Mesenteric fat pad (tissue), 1 donor: ENCODE results near the gene NDUFS8. TPM values are rescaled to one million over a fixed set of nuclear protein-coding genes. Genes with fewer than 3 reads are reported as not detected.
A peak's percentile ranks its signal among the peaks of the same experiment; 100 is the strongest.

ENCODE experiments used
- DNase-seq: peaks from one replicate; pipeline ENCODE4 v3.0.0-alpha.2; 2020; ENCODE audit warnings: low spot score
- total RNA-seq: library from RNA; stranded (reverse); fragmentation: NEBNext Ultra II Directional; extraction: Animal tissue kit (Norgen Biotek cat#: 25700); gene quantifications from one replicate; pipeline ENCODE4 v1.2.1, GENCODE V29; 2021
- donor health status: DM: yes; HTN: yes; CAD: no.

NDUFS8 gene
- total RNA-seq, 1 donor from 2014 or later: 134 TPM

DNA sequence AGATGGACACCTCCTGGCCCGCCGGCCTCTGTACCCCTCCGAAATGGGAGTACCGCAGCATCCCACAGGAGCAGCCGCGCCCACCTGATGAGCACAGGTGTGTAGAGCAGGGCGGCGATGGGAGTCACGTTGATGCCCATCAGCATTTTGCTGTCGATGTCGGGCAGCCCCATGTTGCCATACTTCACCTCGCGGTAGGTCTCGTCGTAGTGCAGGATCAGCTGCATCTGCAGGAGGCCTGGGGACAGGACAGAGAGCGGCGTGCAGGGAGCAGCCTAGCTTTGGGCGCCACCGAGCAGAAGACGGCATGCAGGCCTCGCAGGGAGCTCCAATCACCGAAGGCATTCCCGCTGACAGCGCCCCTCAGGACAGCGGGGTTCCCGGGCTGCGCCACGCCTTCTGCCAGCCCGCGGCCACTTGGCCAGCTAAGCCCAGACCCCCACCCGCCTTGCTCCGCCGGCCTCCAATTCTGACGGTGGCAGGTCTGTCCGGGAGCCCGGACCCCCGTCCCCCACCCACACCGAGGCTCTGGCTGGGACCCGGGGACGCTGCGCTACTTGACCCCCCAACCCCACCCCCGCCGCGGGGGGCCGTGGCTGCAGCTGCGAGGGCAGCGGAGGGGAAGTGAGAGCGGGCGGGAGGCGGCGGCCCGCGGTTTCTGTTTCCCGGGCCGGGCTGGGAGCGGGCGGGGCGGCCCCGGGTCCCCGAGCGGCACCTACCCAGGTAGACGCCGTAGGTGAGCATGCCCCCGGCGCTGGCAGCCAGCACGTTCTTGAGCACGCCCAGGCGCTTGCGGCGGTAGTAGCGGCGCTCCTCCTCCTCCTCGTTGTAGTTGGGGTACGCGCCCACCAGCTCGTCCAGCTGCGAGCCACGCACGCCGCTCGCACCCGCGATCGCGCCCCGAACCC lies 27.3 kb upstream of the NDUFS8 start:
- DNase-seq: no peak

- peak; percentile 96 for DNase-seq
These were observed 26.5 kb upstream of the NDUFS8 start, which contains the start of gene UNC93B1 for GRCh38 chr11:68003846-68004550. UNC93B1 (minus strand) TSS chr11:68004097; CDS start chr11:68004043, 54 bp downstream.

DNA sequence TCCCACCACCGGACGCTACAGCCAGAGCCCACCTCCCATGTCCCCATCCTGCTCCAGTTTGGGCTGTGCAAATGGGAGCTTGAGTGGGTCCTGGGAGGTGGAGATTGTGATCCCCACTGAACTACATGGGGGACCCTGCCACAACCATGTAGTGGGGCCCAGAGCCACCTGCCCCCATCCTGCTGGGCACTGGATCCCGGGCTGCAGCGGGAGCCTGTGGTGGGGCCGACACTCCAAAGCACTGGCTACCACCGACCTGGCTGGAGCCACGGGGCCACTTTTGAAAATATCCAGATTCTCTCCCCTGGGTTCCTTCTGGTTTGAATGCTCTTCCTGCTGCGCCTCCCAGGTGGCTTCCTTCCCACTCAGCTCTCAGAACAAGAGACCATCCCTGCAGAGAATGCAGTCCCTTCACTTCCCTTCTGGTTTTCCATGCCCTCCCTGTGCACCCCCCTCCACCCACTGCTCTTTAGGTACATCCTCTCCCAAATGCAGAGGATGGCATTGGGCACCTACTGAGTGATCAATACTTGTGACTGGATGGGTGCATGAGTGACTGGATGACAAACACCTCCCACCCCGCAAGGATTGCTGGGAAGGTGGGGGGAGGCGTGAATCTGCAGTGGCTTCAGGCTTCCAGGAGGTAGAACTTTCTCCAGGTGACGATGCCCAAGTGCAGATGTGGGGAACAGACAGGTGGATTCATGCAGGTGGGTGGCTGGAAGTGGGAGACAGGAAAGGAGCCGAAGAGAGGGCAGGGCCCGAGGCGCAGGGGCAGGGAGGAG lies 25.7 kb upstream of the NDUFS8 start:
- DNase-seq: no peak

GRCh38 chr11:68006606-68007166 lies 23.8 kb upstream of the NDUFS8 start:
- DNase-seq: no peak

GRCh38 chr11:68007498-68008380 lies 22.7 kb upstream of the NDUFS8 start:
- no peak for DNase-seq

- no peak for DNase-seq
These were observed 21.8 kb upstream of the NDUFS8 start for GRCh38 chr11:68008381-68009337.

DNA sequence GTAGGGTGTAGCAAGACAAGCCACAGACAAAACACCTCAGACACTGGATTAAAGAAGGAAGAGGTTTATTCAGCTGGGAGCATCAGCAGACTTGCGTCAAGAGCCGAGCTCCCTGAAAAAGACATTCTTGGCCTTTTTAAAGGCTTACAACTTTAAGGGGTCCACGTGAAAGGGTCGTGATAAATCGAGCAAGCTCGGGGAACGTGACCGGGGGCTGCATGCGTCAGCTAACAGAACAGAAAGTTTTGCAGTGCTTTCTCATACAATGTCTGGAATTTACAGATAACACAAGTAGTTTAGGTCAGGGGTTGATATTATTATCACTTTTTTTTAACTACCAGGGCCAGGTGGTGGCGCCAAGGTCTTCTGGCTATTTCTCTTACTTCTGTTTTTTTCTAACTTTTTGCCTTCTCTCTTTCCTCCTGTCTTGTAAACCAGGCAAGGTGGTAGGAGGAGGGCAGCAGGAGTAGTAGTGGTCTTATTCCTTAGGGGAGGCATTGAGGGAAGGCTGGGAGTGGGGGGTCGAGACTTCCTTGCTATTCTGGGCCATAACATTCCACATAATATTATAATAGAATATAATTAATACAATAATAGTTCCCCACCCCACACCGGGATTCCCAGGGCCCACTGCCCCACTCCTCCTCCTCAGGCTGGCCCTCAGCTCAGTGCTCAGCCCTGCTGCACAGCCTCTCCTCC lies 20.9 kb upstream of the NDUFS8 start:
- DNase-seq: no peak

DNA sequence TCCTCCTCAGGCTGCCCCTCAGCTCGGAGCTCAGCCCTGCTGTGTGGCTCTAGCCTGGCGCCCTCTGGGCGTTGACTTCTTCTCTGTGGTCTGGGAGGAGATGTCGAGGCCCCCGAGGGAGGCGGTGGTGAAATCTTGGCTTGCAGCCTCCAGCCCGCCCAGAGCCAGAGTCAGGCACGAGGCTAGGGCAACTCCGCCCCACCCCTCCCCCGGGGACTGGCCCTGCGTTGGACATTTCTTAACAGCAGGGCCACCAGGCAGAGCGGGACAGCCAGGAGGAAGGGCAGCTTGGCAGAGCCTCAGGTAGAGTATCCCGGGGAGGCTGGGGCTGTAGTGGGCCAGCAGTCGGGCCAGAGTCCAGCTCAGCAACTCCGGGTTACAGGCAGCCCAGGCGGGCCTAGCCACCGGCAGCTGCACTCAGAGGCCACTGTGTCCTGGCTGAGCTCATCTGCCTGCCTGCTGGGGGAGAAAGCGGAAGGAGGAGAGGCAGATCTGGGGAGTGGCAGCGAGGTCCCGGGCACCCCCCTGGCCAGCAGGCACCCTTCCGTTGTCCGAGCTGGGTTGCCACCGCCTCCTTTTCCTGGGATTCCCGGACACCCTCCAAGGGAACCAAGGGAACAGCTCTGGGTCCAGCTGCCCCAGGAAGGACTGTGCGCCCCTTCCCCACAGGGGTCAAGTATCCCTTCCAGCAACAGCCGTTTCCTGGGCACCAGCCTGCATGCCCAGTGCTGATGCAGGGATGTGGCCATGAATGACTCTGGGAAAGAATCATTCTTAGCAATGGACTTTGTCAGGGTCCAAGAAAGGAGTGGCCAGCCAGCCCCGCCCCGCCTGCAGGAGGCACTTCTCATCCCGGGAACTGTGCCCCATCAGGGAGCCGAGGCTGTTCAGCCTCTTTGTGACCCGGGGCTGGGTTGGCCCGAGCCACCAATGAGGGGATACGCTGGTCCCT lies 20.1 kb upstream of the NDUFS8 start, which contains the start of gene ALDH3B1:
Gene ALDH3B1 (plus strand): TSS at position 238 of the 952 bp plus-strand sequence. CDS start 4,971 bp downstream, outside the sequence.
- peak; percentile 97 for DNase-seq

- no peak for DNase-seq
These were observed 19.2 kb upstream of the NDUFS8 start for GRCh38 chr11:68011051-68011943.

DNA sequence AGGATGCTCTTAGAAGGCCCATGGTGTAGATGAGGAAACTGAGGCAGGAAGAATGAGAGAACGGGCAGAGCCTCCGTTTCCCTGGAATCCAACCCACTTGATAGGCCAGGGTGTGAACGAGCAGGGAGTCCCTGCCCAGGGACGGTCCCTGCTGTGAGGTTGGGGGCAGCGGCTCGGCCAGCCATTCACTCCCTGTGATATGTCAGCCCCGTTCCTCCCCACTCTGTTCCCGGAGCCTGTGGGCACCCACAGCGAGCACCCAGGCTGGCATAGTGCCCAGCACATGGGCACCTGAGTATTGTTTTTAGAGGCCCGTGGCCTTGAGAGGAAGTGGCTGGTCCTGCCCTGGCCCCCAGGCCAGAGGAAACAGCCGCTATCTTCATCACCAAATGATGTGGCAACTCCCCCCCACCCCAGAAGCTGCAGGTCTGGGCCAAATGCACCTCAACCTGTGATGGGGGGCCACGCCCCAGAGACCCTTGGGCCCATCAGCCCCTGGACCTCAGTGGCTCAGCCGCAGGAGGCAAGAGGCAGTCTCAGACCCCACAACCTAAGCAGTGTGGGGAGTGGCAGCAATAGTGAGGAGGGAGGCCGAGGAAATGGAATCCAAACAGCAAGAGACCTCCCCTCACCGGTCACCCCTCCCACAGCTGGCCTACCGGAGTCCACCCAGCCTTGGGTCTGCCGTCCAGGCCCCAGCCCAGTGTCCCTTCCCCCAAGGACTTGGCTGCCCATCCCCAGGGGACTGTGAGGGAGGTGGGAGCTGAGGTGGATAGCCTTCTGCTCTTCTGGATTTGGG lies 18.2 kb upstream of the NDUFS8 start:
- DNase-seq: no peak

DNA sequence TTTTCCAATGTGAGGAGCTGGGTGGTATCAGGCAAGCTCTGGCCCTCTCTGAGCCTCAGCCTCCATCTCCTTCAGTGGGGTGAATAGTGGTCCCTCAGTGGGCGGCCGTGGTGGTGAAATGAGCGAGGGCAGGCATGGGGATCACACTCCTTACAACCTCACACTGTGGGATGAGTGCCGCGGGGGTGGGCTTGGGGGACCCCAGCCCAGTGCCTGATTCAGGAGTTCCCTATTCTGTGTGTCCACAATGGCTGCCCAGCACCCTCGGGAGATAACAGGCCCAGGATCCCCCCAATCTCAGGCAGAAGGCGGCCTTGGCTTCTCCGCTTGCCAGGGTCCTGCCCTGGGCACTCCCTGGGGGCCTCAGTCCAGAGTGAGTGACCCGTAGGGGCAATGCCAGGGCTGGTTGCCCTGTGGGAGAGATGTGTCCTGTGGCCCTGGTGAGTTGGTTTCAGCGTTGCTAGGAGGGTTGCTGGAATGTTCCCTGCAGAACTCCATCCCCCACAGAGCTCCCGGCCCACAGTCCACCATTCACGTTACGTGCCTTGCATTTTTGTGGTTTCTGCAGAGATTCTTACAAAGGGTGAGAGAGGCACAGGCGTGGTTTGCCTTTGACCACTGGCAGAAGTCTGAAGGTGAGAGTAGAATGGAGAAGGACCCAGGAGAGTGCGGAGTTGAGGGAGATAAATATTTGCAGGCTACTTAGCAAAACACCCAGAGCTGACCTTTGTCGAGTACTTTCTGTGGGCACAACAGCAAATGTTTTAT lies 17.5 kb upstream of the NDUFS8 start:
- no peak for DNase-seq

DNA sequence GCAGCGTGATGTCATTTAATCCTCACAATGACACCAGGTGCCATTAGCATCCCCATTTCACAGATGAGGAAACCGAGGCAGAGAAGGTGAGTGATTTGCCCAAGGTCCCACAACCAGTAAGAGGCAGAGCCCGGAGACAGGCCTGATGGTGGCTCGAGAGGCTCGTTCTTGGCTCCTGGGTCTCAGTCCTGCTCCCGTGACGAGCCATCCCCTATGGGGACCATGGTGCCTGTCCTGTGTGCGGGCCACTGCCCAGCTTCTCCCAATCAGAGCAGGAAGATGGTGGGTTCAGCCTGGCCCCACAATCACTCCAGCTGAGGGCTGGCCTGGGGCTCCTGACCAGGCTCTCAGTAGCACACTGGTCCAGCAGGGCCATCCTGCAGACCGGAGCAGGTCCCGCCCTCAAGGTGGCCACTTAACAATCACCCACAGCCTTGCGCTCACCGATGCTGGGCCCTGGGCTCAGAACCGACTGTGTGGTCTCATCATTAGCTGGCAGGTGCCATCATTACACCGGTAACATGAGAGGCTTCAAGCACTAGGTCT lies 16.8 kb upstream of the NDUFS8 start:
- DNase-seq: no peak

GRCh38 chr11:68014157-68014946 lies 16.1 kb upstream of the NDUFS8 start:
- DNase-seq: no peak
